Brain microvascular endothelial cell (primary cell): ENCODE measurements around the gene TULP3.

Experiments used
- DNase-seq: peaks from one replicate; pipeline ENCODE4 v3.0.0-alpha.2; 2020
- H3K27ac ChIP-seq: fragments of 250-450 bp; sonication (Bioruptor Pico); 2 replicates; pipeline ENCODE4 v1.5.1; 2020; ENCODE audit warnings: mild to moderate bottlenecking, moderate library complexity
- H3K27me3 ChIP-seq: fragments of 250-450 bp; sonication (Bioruptor Pico); replicated peaks from 2 replicates; pipeline ENCODE4 v1.5.1; 2020; ENCODE audit warnings: mild to moderate bottlenecking
- H3K36me3 ChIP-seq: fragments of 250-450 bp; sonication (Bioruptor Pico); replicated peaks from 2 replicates; pipeline ENCODE4 v1.5.1; 2020; ENCODE audit warnings: mild to moderate bottlenecking
- H3K4me3 ChIP-seq: 2 replicates; pipeline ENCODE4 v1.5.1; 2011; ENCODE audit warnings: low read depth, mild to moderate bottlenecking, control low read depth, low read length, moderate library complexity
- CTCF ChIP-seq: IDR thresholded peaks from 2 replicates; pipeline ENCODE4 v1.5.1; 2011; ENCODE audit warnings: low read depth, mild to moderate bottlenecking, moderate library complexity, low read length, control low read depth, inconsistent platforms; ENCODE audit errors: missing control alignments
- in situ Hi-C: cut with HindIII; loops from 2 replicates; pipeline ENCODE4 v1.10.0; 2017; ENCODE audit warnings: low sequenced_read_pairs, low pct_ligation_motif_present

TULP3 gene

GRCh38 chr12:2879853-2880252 is 10.8 kb upstream of the TULP3 start:
- DNase-seq, result no peak
- no peaks in the 10 kb centered on the region for H3K27me3 ChIP-seq
- in situ Hi-C loops, result no loop called here
- H3K27ac ChIP-seq, result no peak overlapping the region
- no peaks in the 10 kb centered on the region for H3K36me3 ChIP-seq
- no peak for TF ChIP-seq CTCF
- no peak overlapping the region for H3K4me3 ChIP-seq

GRCh38 chr12:2884810-2885209 is 5.9 kb upstream of the TULP3 start:
- no peak for DNase-seq
- H3K27ac ChIP-seq, result no peak overlapping the region
- no peaks in the 10 kb centered on the region for H3K27me3 ChIP-seq
- in situ Hi-C loops, result no loop called here
- TF ChIP-seq CTCF, result no peak
- no peak overlapping the region for H3K4me3 ChIP-seq
- no peaks in the 10 kb centered on the region for H3K36me3 ChIP-seq

GRCh38 chr12:2886768-2887450 is 3.8 kb upstream of the TULP3 start:
- no peak for TF ChIP-seq CTCF
- DNase-seq, result no peak
- Histone ChIP-seq H3K27me3 (no peaks in the 10 kb centered on the region), H3K4me3 (no peak overlapping the region), H3K27ac (no peak overlapping the region), H3K36me3 (no peaks in the 10 kb centered on the region)
- in situ Hi-C loops, result no loop called here

- H3K4me3 ChIP-seq, result peak overlapping the region; percentile 96
- in situ Hi-C loops, result no loop called here
- DNase-seq, result no peak
- H3K36me3 ChIP-seq, result no peaks in the 10 kb centered on the region
- peak overlapping the region; percentile 66 for H3K27ac ChIP-seq
- no peak for TF ChIP-seq CTCF
- no peaks in the 10 kb centered on the region for H3K27me3 ChIP-seq
These were observed 697 bp upstream of the TULP3 start for GRCh38 chr12:2890001-2890387.

- Histone ChIP-seq H3K4me3 (peak overlapping the region; percentile 96), H3K27ac (peak overlapping the region; percentile 72), H3K27me3 (no peaks in the 10 kb centered on the region), H3K36me3 (no peaks in the 10 kb centered on the region)
- in situ Hi-C loops, result no loop called here
- TF ChIP-seq CTCF, result no peak
- peak; percentile 58 for DNase-seq
These were observed 756 bp downstream of the TULP3 start for GRCh38 chr12:2891240-2892053.
